Measurements from ENCODE around the gene SHCBP1. TPM values are rescaled to one million over a fixed set of nuclear protein-coding genes. Genes with fewer than 3 reads are reported as not detected.

Gene SHCBP1
- total RNA-seq, 1 experiment from 2014 or later: 31.0 TPM

Other genes with a start within 250 kb of the SHCBP1 start
- 105 and 111 TPM in 2 replicates for gene VPS35, start 67.8 kb upstream of the SHCBP1 start, total RNA-seq (2014; rRNA removed; shearing (Covaris generic))
- gene ORC6, start 68.3 kb upstream of the SHCBP1 start, total RNA-seq (2014; rRNA removed; shearing (Covaris generic)): 41.1 and 44.2 TPM in 2 replicates
- 0.14 TPM in 1 of 2 replicates, not detected in the other for gene MYLK3, start 127.0 kb upstream of the SHCBP1 start, total RNA-seq (2014; rRNA removed; shearing (Covaris generic))
- gene C16orf87, start 209.8 kb upstream of the SHCBP1 start, total RNA-seq (2014; rRNA removed; shearing (Covaris generic)): 10.4 and 11.5 TPM in 2 replicates

Measured in H4 (cell line).